DMS 273 (cell line): ENCODE measurements around the gene MAPKAP1.
"Not testable (repeated sequence)": the region's sequence is repeated elsewhere in the genome, so short reads cannot be mapped to it uniquely, and the experiment has no call there.

ENCODE experiments used
- DNase-seq: peaks from one replicate; lab custom pipeline; 2025; ENCODE audit not compliant: unreplicated experiment; lab: John Stamatoyannopoulos, UW

Gene MAPKAP1

DNA sequence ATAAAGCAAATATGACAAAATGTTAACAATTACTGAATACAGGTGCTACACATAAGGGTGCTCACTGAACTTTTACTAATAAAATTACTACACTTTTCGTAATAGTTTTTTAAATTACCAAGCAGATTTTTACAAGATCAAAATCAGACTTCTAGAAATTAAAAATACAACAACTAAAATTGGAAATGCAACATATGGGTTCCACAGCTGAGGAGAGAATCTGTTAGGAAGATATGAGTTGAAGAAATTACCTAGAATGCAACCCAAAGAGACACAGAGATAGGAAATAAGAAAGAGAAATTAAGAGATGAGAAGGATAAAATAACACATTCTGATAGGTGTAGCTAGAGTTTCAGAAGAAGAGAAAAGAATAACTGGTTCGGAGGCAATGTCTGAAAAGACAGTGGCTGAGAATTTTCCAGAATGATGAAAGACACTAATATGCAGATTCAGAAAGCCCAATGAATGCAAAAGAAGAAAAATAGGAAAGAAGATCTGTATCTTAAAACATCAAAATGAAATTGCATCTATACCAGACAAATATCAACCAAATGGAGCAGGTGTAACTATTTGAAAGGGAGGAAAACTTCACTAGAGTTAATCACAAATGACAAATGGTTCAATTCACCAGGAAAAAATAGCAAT, 95.8 kb downstream of the MAPKAP1 start:
- no peak for DNase-seq

DNA sequence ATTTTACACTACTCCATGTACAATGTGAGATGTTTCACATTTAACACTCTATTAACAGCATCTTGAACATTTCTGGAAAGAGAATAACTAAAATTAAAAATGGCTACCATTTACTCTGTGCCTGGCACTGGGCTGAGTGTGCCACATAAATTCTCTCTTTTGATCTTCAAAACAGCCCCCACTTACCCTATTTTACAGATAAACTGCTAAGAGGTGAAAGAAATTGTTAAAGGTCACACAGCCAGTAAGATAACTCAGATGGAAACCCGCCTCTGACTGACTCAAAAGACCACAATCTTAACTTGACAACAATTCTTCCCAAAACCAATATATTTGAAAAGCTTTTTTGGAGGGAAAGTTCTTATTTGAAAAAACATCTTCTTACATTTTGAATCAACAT, 97.3 kb downstream of the MAPKAP1 start:
- DNase-seq = no peak

DNA sequence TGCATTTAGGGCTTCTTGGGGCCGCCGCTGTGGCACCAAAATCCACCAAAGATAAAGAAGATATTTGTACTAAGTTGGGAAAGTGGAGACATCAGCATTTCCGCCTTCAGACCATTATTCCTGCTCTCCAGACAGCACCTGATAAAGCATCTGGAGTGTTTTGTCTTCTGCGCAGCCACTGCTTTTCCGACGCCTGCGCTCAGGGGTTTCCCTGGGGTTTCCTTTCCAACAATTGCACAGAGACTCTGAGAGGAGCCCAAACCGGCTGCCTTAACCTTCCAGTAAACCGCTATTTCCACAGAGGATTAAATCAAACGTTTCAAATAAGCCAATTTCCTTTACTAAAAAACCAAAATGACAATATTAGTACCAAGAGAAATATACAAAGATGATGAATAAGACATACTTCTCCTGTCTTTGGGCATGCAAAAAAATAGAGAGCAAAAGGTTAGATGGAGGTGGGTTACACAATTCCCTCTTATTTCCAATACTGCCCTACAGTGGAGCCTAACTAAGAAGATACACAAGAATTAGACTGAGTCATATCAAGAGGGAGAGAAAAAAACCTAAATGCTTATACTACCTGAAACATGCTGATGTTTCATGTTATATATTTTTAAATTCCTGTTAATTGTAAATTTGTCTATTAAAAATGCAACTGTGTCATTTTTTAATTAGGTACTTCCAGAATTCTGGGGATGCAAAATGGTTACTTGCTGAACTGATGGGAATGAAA, 98.4 kb downstream of the MAPKAP1 start:
- DNase-seq = no peak

DNA sequence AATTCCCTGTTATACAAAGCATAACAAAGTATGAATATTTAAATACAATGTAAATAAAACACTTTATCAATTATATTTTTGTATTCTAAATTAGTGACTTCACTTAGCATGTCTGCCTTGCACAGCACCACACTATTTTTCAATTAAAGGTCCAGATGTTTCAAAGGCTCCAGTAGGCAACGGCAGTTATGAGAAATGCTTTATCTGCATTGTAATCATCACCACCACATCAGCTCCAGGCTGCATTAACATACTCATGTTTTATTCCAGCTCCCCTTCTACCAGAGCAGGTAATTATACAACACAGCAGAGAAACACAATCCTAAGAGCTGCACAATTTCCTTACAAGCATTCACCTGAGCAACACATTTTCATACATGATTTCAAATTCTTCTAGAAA, 102.8 kb downstream of the MAPKAP1 start:
- DNase-seq = peak; percentile 34

DNA sequence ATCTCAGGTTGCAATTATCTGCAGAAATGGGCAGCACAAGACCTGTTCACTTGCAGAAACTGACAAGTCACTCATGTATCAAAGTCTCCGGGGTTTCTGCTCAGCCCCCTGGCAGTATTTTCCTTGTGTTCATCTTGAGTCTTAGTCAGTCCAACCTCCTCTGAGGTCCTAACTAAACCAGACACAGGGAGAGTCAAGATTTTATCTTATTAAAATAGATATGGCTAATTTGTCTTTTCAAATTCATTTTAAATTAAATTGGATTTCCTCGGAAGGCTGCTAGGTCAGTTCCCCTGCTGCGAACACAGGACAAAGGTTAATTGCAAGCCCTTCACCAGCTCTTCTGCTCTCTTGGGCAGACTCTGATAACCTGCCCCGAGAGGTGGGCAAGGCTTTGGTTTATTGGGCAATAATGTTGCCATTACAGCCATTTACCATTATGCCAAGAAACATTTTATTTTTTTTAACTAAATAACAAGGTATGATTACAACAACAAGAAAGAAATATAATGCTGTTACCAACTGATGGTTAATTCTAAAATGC, 103.5 kb downstream of the MAPKAP1 start:
- DNase-seq = no peak

DNA sequence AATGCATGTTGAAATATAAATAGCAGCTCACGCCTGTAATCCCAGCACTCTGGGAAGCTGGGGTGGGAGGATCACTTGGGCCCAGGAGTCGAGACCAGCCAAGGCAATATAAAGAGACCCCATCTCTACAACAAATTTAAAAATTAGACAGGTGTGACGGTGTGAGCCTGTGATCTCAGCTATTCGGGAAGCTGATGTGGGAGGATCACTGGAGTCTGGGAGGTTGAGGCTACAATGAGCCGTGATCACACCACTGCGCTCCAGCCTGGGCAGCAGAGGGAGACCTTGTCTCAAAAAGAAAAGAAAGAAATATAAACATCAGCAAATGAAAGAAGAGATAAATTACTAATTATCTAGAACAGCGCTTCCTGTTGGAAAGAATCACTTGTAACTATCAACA, 105.0 kb downstream of the MAPKAP1 start:
- no peak for DNase-seq

DNA sequence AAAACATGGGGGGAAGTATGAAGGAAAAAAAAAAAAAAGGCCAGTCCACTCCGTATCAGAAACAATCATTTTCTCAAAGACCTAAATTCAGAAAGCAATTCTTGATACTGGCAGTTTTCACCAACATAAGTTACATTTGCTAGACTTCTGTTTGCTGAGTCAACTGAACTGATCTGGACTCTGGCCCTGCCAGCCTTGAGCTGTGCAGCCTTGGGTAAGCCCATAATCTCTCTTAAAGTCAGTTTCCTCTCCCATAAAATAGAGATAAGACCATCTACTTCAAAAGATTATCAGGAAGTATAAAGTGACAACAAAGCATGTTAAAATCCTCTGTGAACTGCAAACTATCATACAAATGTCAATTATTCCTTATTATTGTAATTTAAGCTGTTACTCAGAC, 106.8 kb downstream of the MAPKAP1 start:
- no peak for DNase-seq

DNA sequence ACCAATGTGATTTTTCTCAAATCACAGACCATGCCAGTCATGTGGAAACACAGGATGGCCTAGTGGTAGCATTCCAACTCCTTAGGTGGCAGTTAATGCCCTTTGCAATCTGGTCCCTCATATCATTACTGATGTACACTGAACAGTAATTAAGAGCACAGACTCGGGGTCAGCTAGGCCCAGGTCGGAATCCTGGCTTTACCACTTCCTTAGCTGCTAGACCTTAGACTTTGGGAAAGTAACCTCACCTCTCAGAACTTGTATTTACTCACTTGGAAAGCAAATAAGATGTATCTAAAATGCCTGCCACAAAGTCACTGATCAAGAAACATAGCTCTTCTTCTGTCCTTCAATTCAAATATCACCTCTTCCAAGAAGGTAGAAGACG, 112.8 kb downstream of the MAPKAP1 start:
- no peak for DNase-seq

DNA sequence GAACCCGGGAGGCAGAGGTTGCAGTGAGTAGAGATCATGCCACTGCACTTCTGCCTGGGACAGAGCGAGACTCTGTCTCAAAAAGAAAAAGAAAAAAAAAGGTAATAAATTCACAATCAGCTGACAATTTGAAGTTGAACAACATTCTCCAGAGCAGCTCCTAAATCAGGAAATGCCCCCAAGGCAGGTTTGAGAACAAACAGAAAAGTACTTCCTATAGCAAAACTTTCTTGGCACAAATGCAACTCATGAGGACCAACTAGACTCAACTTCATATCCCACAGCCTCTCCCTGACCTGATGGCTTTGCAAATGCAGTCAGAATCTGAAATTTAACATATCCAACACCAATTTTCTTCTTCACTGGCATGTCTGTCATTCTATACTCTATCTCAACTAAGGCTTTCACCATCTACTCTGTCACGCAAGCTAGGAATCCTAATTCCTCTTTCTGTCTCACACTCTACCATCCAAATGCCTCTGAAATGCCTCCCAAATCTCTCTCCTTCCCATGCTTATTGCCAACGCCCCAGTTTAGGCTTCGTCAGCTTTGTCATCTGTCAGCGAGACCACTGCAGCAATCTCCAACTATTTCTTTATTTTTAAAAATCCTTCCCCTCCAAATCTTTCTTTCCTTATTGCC, 113.3 kb downstream of the MAPKAP1 start:
- no peak for DNase-seq

DNA sequence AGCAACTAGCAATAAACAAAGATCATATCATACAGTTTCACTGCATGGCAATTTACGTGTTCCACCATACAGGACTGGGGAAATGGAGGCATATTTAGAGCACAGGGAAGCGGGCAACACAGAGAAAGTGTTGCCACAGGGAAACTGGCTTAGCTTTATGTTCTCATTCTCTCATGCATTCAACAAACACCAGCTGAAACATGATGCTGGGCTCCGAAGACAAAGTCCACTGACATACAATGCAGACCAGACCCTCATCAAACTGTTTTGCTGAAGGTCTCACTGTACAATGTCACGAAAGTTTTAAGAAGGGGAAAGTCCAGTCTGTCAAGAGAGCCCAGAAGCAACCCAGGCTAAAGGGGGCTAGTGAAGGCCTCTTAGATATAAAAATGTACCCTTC, 115.1 kb downstream of the MAPKAP1 start:
- no peak for DNase-seq

DNA sequence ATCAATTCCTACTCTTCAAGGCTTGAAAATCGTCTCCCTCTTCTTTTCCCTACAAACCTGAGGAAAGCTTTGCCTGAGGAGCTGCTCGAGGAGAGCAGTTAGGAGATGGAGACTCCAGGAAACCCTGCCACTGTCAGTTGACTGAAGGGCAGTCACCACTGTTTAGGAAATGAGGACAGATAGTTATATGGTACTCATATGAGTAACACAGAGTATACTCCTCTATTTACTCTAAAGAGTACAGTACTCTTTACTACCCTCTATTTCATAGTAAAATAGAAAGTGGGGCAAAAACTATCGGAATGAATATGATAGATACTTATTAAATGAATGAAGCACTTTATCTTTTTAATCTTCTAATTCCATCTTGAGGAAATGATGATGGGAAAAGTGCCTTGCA, 115.8 kb downstream of the MAPKAP1 start:
- no peak for DNase-seq

DNA sequence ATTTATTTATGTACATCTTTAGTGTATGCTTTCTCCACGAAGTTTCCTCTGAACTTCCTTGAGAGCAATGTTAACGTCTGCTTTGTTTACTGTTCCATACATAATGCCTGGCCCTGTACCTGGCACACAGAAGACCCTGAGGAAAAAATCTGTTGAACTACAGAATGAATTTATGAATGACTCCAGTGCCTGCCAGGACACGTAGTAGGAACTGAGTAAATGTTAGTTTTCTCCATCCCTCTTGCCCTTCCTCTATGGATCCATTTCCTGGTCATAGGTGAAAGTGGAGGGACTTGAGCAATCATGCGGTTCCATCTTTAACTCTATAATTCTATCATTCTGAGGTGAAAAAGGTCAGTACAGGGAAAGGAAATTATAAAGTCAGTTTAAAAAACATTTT, 117.7 kb downstream of the MAPKAP1 start:
- no peak for DNase-seq

DNA sequence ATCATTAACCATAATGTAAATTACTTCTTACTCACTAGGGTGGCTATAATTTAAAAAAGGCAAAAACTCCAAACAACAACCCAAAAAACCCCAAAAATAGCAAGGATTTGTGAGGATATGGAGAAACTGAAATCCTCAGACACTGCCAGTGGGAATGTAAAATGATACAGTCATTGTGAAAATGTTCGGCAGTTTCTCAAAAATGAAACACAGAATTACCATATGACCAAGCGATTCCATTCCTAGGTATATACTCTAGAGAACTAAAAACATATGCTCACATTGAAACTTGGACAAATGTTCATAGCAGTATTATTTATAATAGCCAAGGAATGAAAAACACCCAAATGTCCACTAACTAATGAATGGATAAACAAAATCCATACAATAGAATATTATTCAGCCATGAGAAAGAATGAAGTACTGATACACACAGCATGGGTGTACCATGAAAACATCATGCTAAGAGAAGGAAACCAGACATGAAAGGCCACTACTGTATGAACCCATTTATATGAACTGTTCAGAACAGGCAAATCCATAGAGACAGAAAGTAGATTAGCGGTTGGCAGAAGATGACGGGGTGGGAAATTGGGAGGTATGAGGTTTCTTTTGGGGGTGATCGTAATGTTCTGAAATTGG, 119.1 kb downstream of the MAPKAP1 start:
- DNase-seq = no peak

DNA sequence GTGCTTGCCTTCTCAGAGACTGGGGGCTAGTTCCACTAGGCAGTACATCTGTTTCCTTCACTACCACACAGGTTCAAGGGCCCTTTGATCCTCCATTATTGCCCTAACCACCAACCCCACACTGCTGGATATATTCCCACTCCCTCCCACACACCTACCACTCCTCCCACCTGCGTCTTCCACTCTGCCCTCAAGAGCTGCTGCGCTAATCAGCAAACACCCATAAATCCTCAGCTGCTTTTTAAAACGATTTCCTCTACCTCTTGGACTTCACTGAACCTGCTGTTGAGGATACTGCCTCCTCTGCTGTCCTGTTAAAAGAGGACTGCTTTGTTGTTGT, 120.9 kb downstream of the MAPKAP1 start:
- DNase-seq = no peak

DNA sequence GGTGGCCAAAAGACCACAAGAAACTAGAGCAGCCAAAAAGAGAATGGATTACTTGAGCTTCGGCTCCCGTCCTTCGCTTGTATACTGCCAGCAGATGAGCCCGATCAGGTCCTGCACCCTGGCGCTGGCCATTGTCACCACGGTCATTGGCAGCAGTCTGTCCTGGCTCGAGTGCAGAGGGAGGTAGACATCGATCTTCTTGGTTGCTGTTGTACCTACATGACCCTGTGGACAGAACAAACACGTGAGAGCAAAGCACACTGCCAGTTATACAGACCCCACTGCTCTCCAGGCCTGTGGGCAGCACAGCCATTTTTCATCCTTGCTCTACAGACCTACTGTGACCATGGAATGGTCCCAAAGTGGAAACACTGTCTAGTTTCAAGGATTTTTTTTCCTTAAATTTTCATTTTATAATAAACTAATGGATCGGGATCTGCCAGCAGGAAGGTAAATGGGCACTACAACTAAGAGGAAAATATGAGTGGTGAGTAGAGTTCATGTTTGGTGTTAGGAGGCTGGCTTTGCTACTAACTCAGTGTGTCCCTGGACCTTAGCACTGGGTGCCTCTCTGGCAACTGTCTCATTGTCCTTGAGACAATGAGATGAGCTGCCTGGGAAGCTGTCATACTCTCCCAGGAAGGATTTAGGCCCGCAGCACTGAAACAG, 121.4 kb downstream of the MAPKAP1 start:
- no peak for DNase-seq

DNA sequence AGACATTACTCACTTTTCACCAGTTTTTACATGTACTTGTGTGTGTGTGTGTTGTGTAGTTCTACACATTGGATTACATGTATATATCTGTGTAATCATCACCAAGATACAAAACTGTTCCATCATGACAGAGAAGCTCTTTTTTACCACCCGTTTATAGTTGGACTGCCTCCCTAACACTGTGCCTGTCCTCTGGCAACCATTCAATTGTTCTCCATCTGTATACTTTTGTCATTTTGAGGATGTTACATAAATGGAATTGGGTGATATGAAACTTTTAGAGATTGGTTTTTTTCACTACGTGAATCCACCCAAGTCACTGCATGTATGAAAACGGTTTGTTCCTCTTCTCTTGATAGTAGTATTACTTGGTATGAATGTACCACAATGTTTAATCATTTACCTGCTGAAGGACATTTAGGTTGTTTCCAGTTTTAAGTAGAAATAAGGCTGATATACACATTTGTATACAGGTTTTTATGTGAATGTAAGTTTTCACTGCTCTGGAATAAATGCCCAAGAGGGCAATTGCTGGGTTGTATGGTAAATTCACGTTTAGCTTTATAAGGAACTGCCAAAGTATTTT, 126.2 kb downstream of the MAPKAP1 start:
- DNase-seq = no peak

DNA sequence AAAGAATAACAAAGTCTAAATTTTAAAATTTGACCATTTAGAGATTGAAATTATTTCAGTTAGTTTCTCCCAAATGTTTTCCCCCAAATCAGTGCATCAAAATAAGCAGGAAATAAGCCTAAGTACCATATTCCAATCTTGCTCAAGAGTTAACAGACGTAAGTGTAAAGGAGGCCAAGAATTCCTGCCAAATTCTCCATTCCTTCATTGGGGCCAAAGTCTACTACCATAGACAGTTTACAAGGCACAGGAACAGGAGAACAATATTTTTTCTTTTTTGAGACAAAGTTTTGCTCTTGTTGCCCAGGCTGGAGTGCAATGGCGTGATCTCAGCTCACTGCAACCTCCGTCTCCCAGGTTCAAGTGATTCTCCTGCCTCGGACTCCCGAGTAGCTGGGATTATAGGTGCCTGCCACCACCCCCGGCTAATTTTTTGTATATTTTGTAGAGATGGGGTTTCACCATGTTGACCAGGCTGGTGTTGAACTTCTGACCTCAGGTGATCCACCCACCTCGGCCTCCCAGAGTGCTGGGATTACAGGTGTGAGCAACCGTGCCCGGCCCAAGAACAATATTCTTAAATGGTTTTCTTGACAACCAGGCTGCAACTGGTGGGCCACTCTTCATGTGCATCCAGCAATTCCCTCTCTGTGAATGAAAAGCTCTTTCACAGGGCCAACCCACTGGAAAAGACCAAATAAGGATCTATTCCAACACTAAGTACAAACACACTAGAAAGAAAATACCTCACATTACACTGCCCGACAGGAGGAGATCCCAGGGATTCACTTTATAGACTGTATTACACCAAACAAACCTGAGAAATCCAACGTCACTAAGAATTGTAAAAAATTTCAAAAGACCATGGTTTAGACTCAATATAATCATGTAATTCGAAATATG, 127.7 kb downstream of the MAPKAP1 start:
- no peak for DNase-seq

DNA sequence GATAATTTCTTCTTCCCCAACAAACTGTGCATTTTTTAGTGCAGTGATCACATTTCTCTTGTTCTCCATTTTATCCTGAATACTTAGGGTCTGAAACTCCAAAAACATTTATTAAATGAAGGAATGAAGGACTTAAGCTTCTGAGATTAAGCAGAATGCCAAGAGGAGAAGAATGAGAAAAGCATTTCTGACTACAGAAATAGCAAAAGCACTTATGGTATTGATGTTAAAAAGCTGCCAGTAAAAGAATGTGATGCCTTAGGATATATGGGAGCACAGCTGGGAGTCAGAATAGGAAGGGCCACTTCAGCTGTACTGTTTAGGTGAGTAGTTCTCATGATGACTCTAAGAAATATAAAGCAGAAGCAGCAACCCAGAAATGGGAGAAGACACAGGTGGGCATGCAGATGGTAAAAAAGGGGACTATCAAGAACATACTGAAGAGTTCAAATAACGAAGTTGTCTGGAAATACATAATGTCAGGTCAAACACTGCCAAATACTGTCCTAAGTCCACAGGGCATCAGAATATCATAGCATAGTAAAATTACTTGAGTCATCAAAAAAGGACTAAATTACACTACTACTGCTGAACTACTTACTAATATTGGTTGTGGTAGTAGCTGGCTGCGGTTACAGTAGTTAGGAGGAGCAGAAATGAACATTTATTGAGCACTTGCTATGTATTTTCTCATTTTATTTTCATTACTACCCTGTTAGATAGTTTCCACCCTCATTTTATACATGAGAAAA, 132.7 kb downstream of the MAPKAP1 start:
- no peak for DNase-seq

DNA sequence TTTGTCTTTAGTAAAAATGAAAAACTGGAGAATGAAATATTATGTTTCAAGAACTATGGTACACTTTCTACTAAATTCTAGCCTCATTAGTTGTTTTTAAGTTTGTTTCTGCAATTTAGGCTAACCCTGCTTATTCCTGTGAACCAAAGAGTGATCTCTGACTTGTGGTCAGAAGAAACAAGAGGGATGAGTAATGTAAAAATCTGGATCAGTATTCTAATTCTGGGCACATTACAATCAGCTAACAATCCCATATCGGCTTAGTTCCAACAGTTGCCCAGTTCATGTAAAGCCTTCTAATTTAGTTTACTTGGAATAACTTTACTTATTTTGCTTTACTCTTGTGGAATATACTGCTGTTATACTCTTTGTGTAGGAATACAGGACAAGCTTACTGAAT, 134.5 kb downstream of the MAPKAP1 start:
- DNase-seq = not testable (repeated sequence)
